A673 (cell line): ENCODE results near the gene TMEM178A. TPM values are rescaled to one million over a fixed set of nuclear protein-coding genes. Genes with fewer than 3 reads are reported as not detected.

ENCODE experiments used
- BruUV-seq: library from RNA; stranded (reverse); fragments of 400-500 nt; replicated peaks from 2 replicates; lab custom pipeline; 2021; lab: Mats Ljungman, UMichigan
- CTCF ChIA-PET: fragments of 300-600 bp; sonication (Branson Sonifier 250); formaldehyde crosslinking; loops from one replicate; lab custom pipeline; 2022; ENCODE audit warnings: antibody characterized with exemption; lab: Charles Lee
- POLR2A ChIA-PET: fragments of 300-600 bp; sonication (Branson Sonifier 250); formaldehyde crosslinking; loops from one replicate; lab custom pipeline; 2022; ENCODE audit warnings: antibody characterized with exemption; ENCODE audit not compliant: low non-redundant PET; lab: Charles Lee
- DNase-seq: peaks from one replicate; pipeline ENCODE4 v3.0.0-alpha.2; 2015; ENCODE audit warnings: low spot score
- H3K27ac ChIP-seq: fragments of 200-600 bp; sonication (generic); 2 replicates; pipeline ENCODE4 v1.5.1; 2016; ENCODE audit warnings: mixed run types, low read depth, mild to moderate bottlenecking, mixed read lengths, antibody characterized with exemption, low read length; ENCODE audit not compliant: poor library complexity, severe bottlenecking
- H3K27me3 ChIP-seq: fragments of 200-600 bp; sonication (generic); replicated peaks from 2 replicates; pipeline ENCODE4 v1.6.1; 2017; ENCODE audit warnings: mixed run types, low read depth, mild to moderate bottlenecking, mixed read lengths, antibody characterized with exemption, low read length; ENCODE audit not compliant: insufficient read depth, poor library complexity
- H3K36me3 ChIP-seq: fragments of 200-600 bp; sonication (generic); 2 replicates; pipeline ENCODE4 v1.6.1; 2016; ENCODE audit warnings: mixed run types, mild to moderate bottlenecking, mixed read lengths, antibody characterized with exemption, low read length; ENCODE audit not compliant: insufficient read depth, poor library complexity, severe bottlenecking
- H3K4me1 ChIP-seq: fragments of 200-600 bp; sonication (generic); 2 replicates; pipeline ENCODE4 v1.6.1; 2017; ENCODE audit warnings: mixed run types, mild to moderate bottlenecking, mixed read lengths, antibody characterized with exemption, low read length; ENCODE audit not compliant: insufficient read depth, poor library complexity, severe bottlenecking
- H3K4me3 ChIP-seq: fragments of 200-600 bp; sonication (generic); 2 replicates; pipeline ENCODE4 v1.5.1; 2016; ENCODE audit warnings: low read depth, mixed run types, mild to moderate bottlenecking, mixed read lengths, low read length; ENCODE audit not compliant: poor library complexity, severe bottlenecking
- H3K9me3 ChIP-seq: fragments of 200-600 bp; sonication (generic); 2 replicates; pipeline ENCODE4 v1.6.1; 2016; ENCODE audit warnings: mixed run types, low read depth, mild to moderate bottlenecking, mixed read lengths, antibody characterized with exemption, low read length; ENCODE audit not compliant: poor library complexity, severe bottlenecking
- CTCF ChIP-seq: fragments of 300-800, 200-600 bp; sonication (generic); conservative IDR thresholded peaks from 2 replicates; pipeline ENCODE4 v1.5.1; 2017; ENCODE audit warnings: low read depth, mild to moderate bottlenecking, antibody characterized with exemption, low read length, moderate library complexity, mixed read lengths
- EZH2 ChIP-seq: fragments of 200-600 bp; sonication (generic); IDR thresholded peaks from 2 replicates; pipeline ENCODE4 v1.6.1; 2017; ENCODE audit warnings: borderline replicate concordance, low read depth, mild to moderate bottlenecking, mixed read lengths, antibody characterized with exemption, low read length; ENCODE audit not compliant: poor library complexity, severe bottlenecking
- intact Hi-C: fragments of 100-400 bp; cut with micrococcal nuclease; formaldehyde crosslinking; loops from one replicate; pipeline ENCODE4 v1.10.0; 2022; ENCODE audit not compliant: unreplicated experiment
- total RNA-seq: library from RNA; stranded (reverse); gene quantifications from 2 replicates; pipeline ENCODE4 v1.2.3, GENCODE V29; 2021

Gene TMEM178A
- total RNA-seq, 1 experiment from 2014 or later: 0.21 TPM

GRCh38 chr2:39696838-39697237, 31.1 kb downstream of the TMEM178A start:
- H3K4me1 ChIP-seq: peaks cover 10% of the 10 kb centered on the region
- H3K4me3 ChIP-seq: no peak overlapping the region
- H3K36me3 ChIP-seq: no peaks in the 10 kb centered on the region
- intact Hi-C loops: loop anchor here (1.0 to 10.0 kb wide), 3 partner anchors 181 to 642 kb away; no protein-coding TSS in a partner anchor
- POLR2A ChIA-PET: no interaction called here
- TF ChIP-seq CTCF (peak; percentile 56), EZH2 (no peak)
- H3K9me3 ChIP-seq: peaks cover 12% of the 10 kb centered on the region
- peak; percentile 79 for DNase-seq
- CTCF ChIA-PET: interaction anchor here (0.7 to 2.0 kb wide), 6 partner anchors 8 to 317 kb away, joined by 3 to 11 read pairs (median 4); no protein-coding TSS in a partner anchor
- H3K27ac ChIP-seq: no peak overlapping the region
- BruUV-seq: no TSS peak
- H3K27me3 ChIP-seq: no peaks in the 10 kb centered on the region

DNA sequence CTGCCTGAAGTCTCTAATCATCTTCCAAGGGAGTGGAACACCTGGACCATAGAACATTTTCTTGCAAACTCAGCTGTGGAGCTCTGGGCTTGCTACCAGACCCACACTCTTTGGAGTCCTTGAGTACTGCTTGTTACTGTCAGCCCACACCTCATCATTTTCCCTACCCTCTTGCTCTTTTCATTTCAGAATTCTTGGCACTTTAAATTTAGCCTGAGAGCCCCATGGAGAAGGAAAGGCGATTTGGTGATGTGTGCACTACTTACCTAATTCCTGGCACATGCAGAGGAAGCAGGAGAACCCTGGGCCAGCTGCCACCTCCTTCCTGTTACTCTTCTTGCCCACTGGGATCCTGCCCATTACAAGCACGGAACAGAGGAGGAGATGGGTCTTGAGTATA, 31.7 kb downstream of the TMEM178A start:
- H3K27ac ChIP-seq: no peak overlapping the region
- H3K36me3 ChIP-seq: no peaks in the 10 kb centered on the region
- no peak overlapping the region for H3K4me3 ChIP-seq
- peaks cover 10% of the 10 kb centered on the region for H3K4me1 ChIP-seq
- peak; percentile 11 for DNase-seq
- no peak for TF ChIP-seq EZH2
- no peak for TF ChIP-seq CTCF
- BruUV-seq: no TSS peak
- intact Hi-C loops: loop anchor here (1.0 to 10.0 kb wide), 3 partner anchors 181 to 643 kb away; no protein-coding TSS in a partner anchor
- ChIA-PET POLR2A (interaction anchor here (0.6 kb wide), 1 partner anchor 552 kb away, joined by 6 read pairs; no protein-coding TSS in a partner anchor), CTCF (interaction anchor here (0.6 to 2.0 kb wide), 5 partner anchors 9 to 293 kb away, joined by 3 to 13 read pairs (median 6); no protein-coding TSS in a partner anchor)
- H3K9me3 ChIP-seq: peaks cover 13% of the 10 kb centered on the region
- no peaks in the 10 kb centered on the region for H3K27me3 ChIP-seq

GRCh38 chr2:39701137-39701536, 35.4 kb downstream of the TMEM178A start:
- ChIA-PET CTCF (no interaction called here), POLR2A (no interaction called here)
- no peak overlapping the region for H3K27ac ChIP-seq
- H3K36me3 ChIP-seq: no peaks in the 10 kb centered on the region
- peaks cover 13% of the 10 kb centered on the region for H3K9me3 ChIP-seq
- no peak for DNase-seq
- H3K4me1 ChIP-seq: peaks cover 7% of the 10 kb centered on the region
- H3K4me3 ChIP-seq: no peak overlapping the region
- no peaks in the 10 kb centered on the region for H3K27me3 ChIP-seq
- BruUV-seq: no TSS peak
- intact Hi-C loops: no loop called here
- no peak for TF ChIP-seq EZH2
